NT2/D1 (cell line): ENCODE data around the gene EFTUD2.

Experiments used
- SUZ12 ChIP-seq: IDR thresholded peaks from 2 replicates; pipeline ENCODE4 v1.6.1; 2011; ENCODE audit not compliant: insufficient read length, insufficient read depth; ENCODE audit errors: extremely low read depth
- YY1 ChIP-seq: IDR thresholded peaks from 2 replicates; pipeline ENCODE4 v1.6.1; 2011; ENCODE audit not compliant: insufficient read length, insufficient read depth
- ZNF274 ChIP-seq: IDR thresholded peaks from 2 replicates; pipeline ENCODE4 v1.6.1; 2011; ENCODE audit warnings: mild to moderate bottlenecking, low read depth, low read length

DNA sequence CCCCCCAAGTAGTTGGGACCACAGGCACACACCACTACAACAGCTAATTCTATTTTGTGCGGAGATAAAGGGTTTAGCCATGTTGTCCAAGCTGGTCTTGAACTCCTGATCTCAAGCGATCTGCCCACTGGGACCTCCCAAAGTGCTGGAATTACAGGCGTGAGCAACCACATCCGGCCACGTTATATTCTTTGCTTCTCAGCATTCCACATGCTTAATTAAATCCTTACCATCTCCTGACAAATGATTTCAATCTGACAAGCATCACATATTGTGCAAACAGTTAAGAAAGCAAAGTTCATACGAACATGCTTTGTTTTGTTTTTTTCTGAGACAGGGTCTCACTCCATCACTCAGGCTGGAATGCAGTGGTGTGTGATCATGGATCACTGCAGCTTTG, 33.3 kb downstream of the EFTUD2 start:
- TF ChIP-seq ZNF274 (no peak), SUZ12 (no peak), YY1 (no peak)
